Mucosa of descending colon (tissue), 3 donors: ENCODE results near the gene PLEKHA5. TPM values are rescaled to one million over a fixed set of nuclear protein-coding genes. Genes with fewer than 3 reads are reported as not detected.

Experiments
- ATAC-seq: fragments of 200-7000 bp; cut with Tn5 transposase; one replicate; pipeline ENCODE4 v1.9.1; 2020; ENCODE audit warnings: mild to moderate bottlenecking, moderate library complexity
- DNase-seq, 3 donors: peaks; one replicate each; pipeline ENCODE4 v3.0.0-alpha.2; 2020
- H3K36me3 ChIP-seq: fragments of 200-600 bp; one replicate; pipeline ENCODE4 v1.8.0; 2021; ENCODE audit warnings: low read depth, mild to moderate bottlenecking
- H3K4me1 ChIP-seq: fragments of 200-600 bp; one replicate; pipeline ENCODE4 v1.8.0; 2021; ENCODE audit warnings: low read depth, mild to moderate bottlenecking
- H3K4me3 ChIP-seq: fragments of 200-600 bp; one replicate; pipeline ENCODE4 v1.8.0; 2021; ENCODE audit warnings: mild to moderate bottlenecking
- H3K9me3 ChIP-seq: fragments of 200-600 bp; one replicate; pipeline ENCODE4 v1.8.0; 2021; ENCODE audit warnings: mild to moderate bottlenecking
- CTCF ChIP-seq: fragments of 200-600 bp; IDR thresholded peaks from one replicate; pipeline ENCODE4 v1.8.0; 2022; ENCODE audit warnings: antibody characterized with exemption, mild to moderate bottlenecking
- intact Hi-C, 2 donors: fragments of 100-400 bp; cut with DNase I in 1 of 2; cut with micrococcal nuclease in 1 of 2; formaldehyde crosslinking; loops; one replicate each; pipeline versions ENCODE4 v1.11.0 to v1.11.1; 2022; cut with DNase I, micrococcal nuclease
- total RNA-seq, 3 donors: library from RNA; stranded (reverse); fragmentation: NEBNext Ultra II Directional in 2 of 3; extraction: Animal tissue kit (Norgen Biotek cat#: 25700) in 2 of 3; gene quantifications; one replicate each; pipeline versions ENCODE4 v1.2.1 to v1.2.4, GENCODE V29; 2021 to 2023
- donor health status: DM: no; HTN: no; CAD: no; lungs with moderate emphysema.
- donor health status: DM: no; HTN: no; CAD: no.
- donor health status: DM: no; HTN: yes; CAD: no.

Gene PLEKHA5
- total RNA-seq, 3 donors from 2014 or later, result 29.6 to 47.9 (median 36.5) TPM

DNA sequence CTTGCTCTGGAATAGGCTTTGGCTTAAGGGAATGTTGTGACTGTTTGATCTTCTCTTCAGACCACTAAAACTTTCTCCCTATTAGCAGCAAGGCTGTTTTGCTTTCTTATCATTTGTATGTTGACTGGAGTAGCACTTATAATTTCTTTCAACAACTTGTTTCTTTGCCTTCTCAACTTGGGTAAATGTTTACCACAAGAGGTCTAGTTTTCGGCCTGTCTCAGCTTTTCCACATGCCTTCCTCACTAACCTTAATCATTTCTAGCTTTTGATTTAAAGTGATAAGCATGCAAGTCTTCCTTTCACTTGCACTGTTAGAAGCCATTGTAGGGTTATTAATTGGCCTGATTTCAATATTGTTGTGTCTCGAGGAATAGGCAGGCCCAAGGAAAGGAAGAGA, 183.1 kb downstream of the PLEKHA5 start:
- intact Hi-C loops, result no loop called here
- no peak for ATAC-seq
- TF ChIP-seq CTCF, result no peak

GRCh38 chr12:19316425-19316824, 186.9 kb downstream of the PLEKHA5 start:
- intact Hi-C loops, result no loop called here
- Histone ChIP-seq H3K4me3 (no peak overlapping the region), H3K9me3 (no peaks in the 10 kb centered on the region), H3K4me1 (no peaks in the 10 kb centered on the region), H3K36me3 (no peaks in the 10 kb centered on the region)
- DNase-seq, result no peak
- TF ChIP-seq CTCF, result no peak
- no peak for ATAC-seq

More for the DNA sequence above, 183.1 kb downstream of the PLEKHA5 start:
- H3K9me3 ChIP-seq, result no peaks in the 10 kb centered on the region
- no peaks in the 10 kb centered on the region for H3K36me3 ChIP-seq
- no peaks in the 10 kb centered on the region for H3K4me1 ChIP-seq
- no peak for DNase-seq
- H3K4me3 ChIP-seq, result no peak overlapping the region

DNA sequence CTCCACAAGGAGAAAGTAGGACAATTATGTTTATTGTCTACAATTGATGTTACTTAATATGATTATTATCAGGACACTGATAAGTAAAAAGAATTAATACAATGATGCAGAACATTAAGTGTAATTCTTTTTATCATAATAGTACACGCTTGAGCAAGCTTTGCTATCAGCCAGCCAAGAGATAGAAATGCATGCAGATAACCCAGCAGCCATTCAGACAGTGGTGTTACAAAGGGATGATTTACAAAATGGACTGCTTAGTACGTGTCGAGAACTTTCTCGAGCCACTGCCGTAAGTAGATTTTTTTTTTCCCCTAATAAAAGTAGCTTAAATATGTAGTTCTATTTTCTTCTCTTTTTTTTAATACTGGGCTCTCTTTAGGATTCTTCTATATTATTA, 192.8 kb downstream of the PLEKHA5 start:
- TF ChIP-seq CTCF, result no peak
- Histone ChIP-seq H3K9me3 (no peaks in the 10 kb centered on the region), H3K4me1 (no peaks in the 10 kb centered on the region), H3K4me3 (no peak overlapping the region), H3K36me3 (no peaks in the 10 kb centered on the region)
- no peak for DNase-seq
- intact Hi-C loops, result no loop called here
- no peak for ATAC-seq

DNA sequence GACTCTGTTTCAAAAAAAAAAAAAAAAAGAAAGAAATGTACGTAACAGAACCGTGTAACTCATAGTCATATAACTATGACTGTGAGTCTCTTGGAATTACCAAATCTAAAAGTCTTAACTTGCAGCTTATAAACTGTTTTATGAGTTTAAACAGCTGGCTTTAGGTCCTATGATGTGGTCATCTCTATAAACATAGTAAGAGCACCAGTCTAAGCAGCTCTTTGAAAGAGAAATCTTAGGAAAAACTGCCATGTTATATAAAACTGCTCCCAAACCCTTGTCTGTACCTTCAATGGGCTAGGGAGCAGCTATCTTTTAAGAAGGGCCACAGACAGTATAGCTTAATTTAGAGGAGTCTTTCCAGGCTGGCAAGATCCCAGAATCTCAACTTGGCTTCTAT, 194.3 kb downstream of the PLEKHA5 start:
- DNase-seq, result no peak
- no peaks in the 10 kb centered on the region for H3K9me3 ChIP-seq
- intact Hi-C loops, result no loop called here
- peak; percentile 72 for ATAC-seq
- no peaks in the 10 kb centered on the region for H3K4me1 ChIP-seq
- H3K4me3 ChIP-seq, result no peak overlapping the region
- no peaks in the 10 kb centered on the region for H3K36me3 ChIP-seq
- TF ChIP-seq CTCF, result no peak

DNA sequence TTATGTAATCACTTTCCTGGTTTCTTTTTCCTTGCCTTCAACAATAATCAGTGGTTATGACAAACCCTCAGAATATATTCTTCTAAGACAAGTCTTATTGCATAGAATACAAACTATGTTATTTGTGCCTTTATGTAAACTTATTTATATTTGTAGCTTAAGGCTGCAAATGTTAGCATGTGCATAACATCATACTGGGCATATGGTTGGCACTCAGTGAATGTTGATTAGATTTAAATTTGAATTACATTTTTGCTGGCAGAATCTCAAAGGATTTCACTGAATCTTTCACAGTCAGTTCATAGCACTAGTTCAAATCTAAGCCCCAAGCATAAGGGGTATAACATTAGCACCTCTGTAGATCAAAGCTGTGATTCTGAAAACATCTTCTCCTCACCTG, 196.6 kb downstream of the PLEKHA5 start:
- no peak for ATAC-seq
- H3K4me3 ChIP-seq, result no peak overlapping the region
- H3K36me3 ChIP-seq, result no peaks in the 10 kb centered on the region
- H3K4me1 ChIP-seq, result no peaks in the 10 kb centered on the region
- TF ChIP-seq CTCF, result no peak
- intact Hi-C loops, result no loop called here
- DNase-seq, result no peak
- H3K9me3 ChIP-seq, result no peaks in the 10 kb centered on the region

DNA sequence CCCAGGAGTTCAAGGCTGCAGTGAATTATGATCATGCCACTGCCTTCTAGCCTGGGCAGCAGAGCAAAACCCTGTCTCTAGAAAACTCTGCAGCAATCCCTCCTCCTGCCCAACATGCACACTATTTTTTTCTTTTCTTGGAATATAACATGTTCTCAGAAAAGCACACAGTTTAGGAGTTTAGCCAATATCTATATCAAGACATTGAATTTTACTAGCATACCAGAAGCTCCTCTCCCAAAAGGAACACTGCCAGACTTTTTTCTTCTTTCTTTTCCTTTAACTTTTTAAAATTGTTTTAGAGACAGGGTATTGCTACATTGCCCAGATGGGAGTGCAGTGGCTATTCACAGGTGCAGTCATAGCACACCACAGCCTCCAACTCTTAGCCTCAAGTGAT, 202.7 kb downstream of the PLEKHA5 start:
- intact Hi-C loops, result no loop called here
- DNase-seq (no peak), ATAC-seq (no peak)
- Histone ChIP-seq H3K36me3 (no peaks in the 10 kb centered on the region), H3K4me3 (no peak overlapping the region), H3K4me1 (no peaks in the 10 kb centered on the region), H3K9me3 (no peaks in the 10 kb centered on the region)
- TF ChIP-seq CTCF, result no peak
